Keratinocyte (primary cell): ENCODE measurements around the gene DNAH3. TPM values are rescaled to one million over a fixed set of nuclear protein-coding genes. Genes with fewer than 3 reads are reported as not detected.

ENCODE experiments used
- DNase-seq: peaks from one replicate; pipeline ENCODE4 v3.0.0-alpha.2; 2011; ENCODE audit warnings: low read depth, missing footprints, low spot score
- FAIRE-seq: peaks from 2 replicates; lab custom pipeline; 2011; peaks lifted over from hg19 to GRCh38; lab: Jason Lieb, UNC
- H2AFZ ChIP-seq: 2 replicates; pipeline ENCODE4 v1.6.0; 2012; ENCODE audit warnings: low read length, control low read depth, inconsistent platforms; ENCODE audit not compliant: control insufficient read depth
- H3K27ac ChIP-seq: 2 replicates; pipeline ENCODE4 v1.5.1; 2011; ENCODE audit warnings: low read length; ENCODE audit not compliant: control insufficient read depth, insufficient read depth
- H3K27me3 ChIP-seq: 3 replicates; pipeline ENCODE4 v1.6.0; 2011; ENCODE audit warnings: low read length; ENCODE audit not compliant: control insufficient read depth, insufficient read depth; ENCODE audit errors: extremely low read depth
- H3K36me3 ChIP-seq, 2 experiments: 2 replicates in 1 of 2; 3 replicates in 1 of 2; pipeline ENCODE4 v1.5.1; 2011; ENCODE audit warnings: low read length in 2 of 2, mild to moderate bottlenecking in 1 of 2; ENCODE audit not compliant: control insufficient read depth in 2 of 2, insufficient read depth in 2 of 2; ENCODE audit errors: extremely low read depth in 1 of 2
- H3K4me1 ChIP-seq: 3 replicates; pipeline ENCODE4 v1.5.1; 2011; ENCODE audit warnings: low read length; ENCODE audit not compliant: control insufficient read depth, insufficient read depth; ENCODE audit errors: extremely low read depth
- H3K4me2 ChIP-seq: 3 replicates; pipeline ENCODE4 v1.6.0; 2011; ENCODE audit warnings: low read depth, low read length; ENCODE audit not compliant: control insufficient read depth, insufficient read depth; ENCODE audit errors: extremely low read depth
- H3K4me3 ChIP-seq, 3 experiments: fragments of 200-600 bp in 1 of 3; sonication (generic) in 1 of 3; 2 replicates in 2 of 3; 3 replicates in 1 of 3; pipeline ENCODE4 v1.5.1; 2011 to 2016; ENCODE audit warnings: low read length in 3 of 3, mild to moderate bottlenecking in 3 of 3, control low read depth in 2 of 3, inconsistent platforms in 1 of 3, low read depth in 1 of 3, mixed read lengths in 1 of 3, mixed run types in 1 of 3, moderate library complexity in 1 of 3; ENCODE audit not compliant: control insufficient read depth in 2 of 3, insufficient read depth in 2 of 3; ENCODE audit errors: extremely low read depth in 1 of 3
- H3K79me2 ChIP-seq: 2 replicates; pipeline ENCODE4 v1.6.0; 2012; ENCODE audit warnings: low read length; ENCODE audit not compliant: control insufficient read depth, insufficient read depth
- H3K9ac ChIP-seq: 3 replicates; pipeline ENCODE4 v1.6.0; 2011; ENCODE audit warnings: low read length; ENCODE audit not compliant: control insufficient read depth, insufficient read depth; ENCODE audit errors: extremely low read depth
- H3K9me1 ChIP-seq: 3 replicates; pipeline ENCODE4 v1.6.0; 2011; ENCODE audit warnings: low read length; ENCODE audit not compliant: control insufficient read depth, insufficient read depth; ENCODE audit errors: extremely low read depth
- H3K9me3 ChIP-seq: 2 replicates; pipeline ENCODE4 v1.5.1; 2012; ENCODE audit warnings: low read depth, low read length; ENCODE audit not compliant: control insufficient read depth
- H4K20me1 ChIP-seq: 3 replicates; pipeline ENCODE4 v1.6.0; 2011; ENCODE audit warnings: low read length; ENCODE audit not compliant: control insufficient read depth, insufficient read depth; ENCODE audit errors: extremely low read depth
- EZH2 ChIP-seq: IDR thresholded peaks from one replicate; pipeline ENCODE4 v1.6.1; 2012; ENCODE audit warnings: inconsistent platforms, mild to moderate bottlenecking, low read length, moderate library complexity
- dilution Hi-C: fragments of 300-500 bp; cut with MboI; formaldehyde crosslinking; loops from one replicate; pipeline ENCODE4 v1.7.0; 2020; ENCODE audit warnings: low sequenced_read_pairs; ENCODE audit not compliant: extremely low pct_ligation_motif_present
- polyA plus RNA-seq, 5 experiments: library from polyadenylated mRNA; depleted of rRNA in 3 of 5; stranded (reverse) in 3 of 5; stranded (forward) in 1 of 5; unstranded in 1 of 5; fragments of >200 nt; gene quantifications; 1 replicate in 1 of 5; 2 replicates in 3 of 5; 3 replicates in 1 of 5; pipeline versions ENCODE4 v1.2.1 to v1.2.3, GENCODE V29; 2011 to 2012; ENCODE audit warnings: missing spikeins in 2 of 5, low read depth in 1 of 5, low replicate concordance in 1 of 5
- TF ChIP-seq, protein P1 (sequence below), 3 experiments: IDR thresholded peaks in 1 of 3; conservative IDR thresholded peaks in 1 of 3; optimal IDR thresholded peaks in 1 of 3; 2 replicates in 2 of 3; 3 replicates in 1 of 3; pipeline versions ENCODE3 to v1.5.1; 2011; ENCODE audit warnings: low read length in 3 of 3, mild to moderate bottlenecking in 3 of 3, moderate library complexity in 2 of 3, control low read depth in 1 of 3, inconsistent platforms in 1 of 3; ENCODE audit not compliant: insufficient read depth in 2 of 3; ENCODE audit errors: extremely low read depth in 1 of 3

The DNAH3 gene
- polyA plus RNA-seq, 1 donor (not counting 4 experiments of a cell fraction or from before 2014, with no cell fraction given), result 1.2 TPM

DNA sequence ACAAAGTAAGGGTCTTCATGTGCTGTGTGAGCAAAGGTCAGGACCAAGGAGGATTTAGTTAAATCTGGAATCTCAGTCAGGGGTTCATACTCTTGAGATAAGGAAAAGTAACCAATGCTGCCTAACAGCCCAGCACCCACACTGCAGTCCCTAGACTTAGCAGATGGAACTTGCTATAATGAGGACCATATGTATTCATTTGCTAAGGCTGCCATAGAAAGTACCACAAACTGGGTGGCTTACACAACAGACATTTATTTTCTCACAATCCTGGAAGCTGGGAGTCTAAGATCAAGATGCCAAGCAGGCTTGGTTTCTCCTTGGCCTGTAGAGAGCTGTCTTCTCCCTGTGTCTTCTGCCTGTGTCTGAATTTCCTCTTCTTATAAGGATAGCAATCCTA lies 40.0 kb upstream of the DNAH3 start:
- no peak overlapping the region for H3K9ac ChIP-seq
- H3K36me3 ChIP-seq, result no peaks in the 10 kb centered on the region
- no peak overlapping the region for H3K27ac ChIP-seq
- TF ChIP-seq EZH2, result no peak
- TF ChIP-seq, protein P1, sequence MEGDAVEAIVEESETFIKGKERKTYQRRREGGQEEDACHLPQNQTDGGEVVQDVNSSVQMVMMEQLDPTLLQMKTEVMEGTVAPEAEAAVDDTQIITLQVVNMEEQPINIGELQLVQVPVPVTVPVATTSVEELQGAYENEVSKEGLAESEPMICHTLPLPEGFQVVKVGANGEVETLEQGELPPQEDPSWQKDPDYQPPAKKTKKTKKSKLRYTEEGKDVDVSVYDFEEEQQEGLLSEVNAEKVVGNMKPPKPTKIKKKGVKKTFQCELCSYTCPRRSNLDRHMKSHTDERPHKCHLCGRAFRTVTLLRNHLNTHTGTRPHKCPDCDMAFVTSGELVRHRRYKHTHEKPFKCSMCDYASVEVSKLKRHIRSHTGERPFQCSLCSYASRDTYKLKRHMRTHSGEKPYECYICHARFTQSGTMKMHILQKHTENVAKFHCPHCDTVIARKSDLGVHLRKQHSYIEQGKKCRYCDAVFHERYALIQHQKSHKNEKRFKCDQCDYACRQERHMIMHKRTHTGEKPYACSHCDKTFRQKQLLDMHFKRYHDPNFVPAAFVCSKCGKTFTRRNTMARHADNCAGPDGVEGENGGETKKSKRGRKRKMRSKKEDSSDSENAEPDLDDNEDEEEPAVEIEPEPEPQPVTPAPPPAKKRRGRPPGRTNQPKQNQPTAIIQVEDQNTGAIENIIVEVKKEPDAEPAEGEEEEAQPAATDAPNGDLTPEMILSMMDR (optimal IDR thresholded peaks at IDR 0.05 in 1 of 3, IDR thresholded peaks at IDR 0.05 in 1 of 3, conservative IDR thresholded peaks at IDR 0.05 in 1 of 3; ENCODE audit: extremely low read depth in 1 of 3, insufficient read depth in 2 of 3, low read length in 3 of 3), result no peak
- no peaks in the 10 kb centered on the region for H4K20me1 ChIP-seq
- H3K4me1 ChIP-seq, result peaks cover 10% of the 10 kb centered on the region
- FAIRE-seq, result no peak
- dilution Hi-C loops, result no loop called here
- H3K79me2 ChIP-seq, result no peaks in the 10 kb centered on the region
- DNase-seq, result no peak
- H3K4me2 ChIP-seq, result no peak overlapping the region
- no peaks in the 10 kb centered on the region for H3K9me1 ChIP-seq
- no peaks in the 10 kb centered on the region for H3K27me3 ChIP-seq
- no peaks in the 10 kb centered on the region for H3K9me3 ChIP-seq
- H3K4me3 ChIP-seq, result no peak overlapping the region
- H2AFZ ChIP-seq, result no peak overlapping the region

DNA sequence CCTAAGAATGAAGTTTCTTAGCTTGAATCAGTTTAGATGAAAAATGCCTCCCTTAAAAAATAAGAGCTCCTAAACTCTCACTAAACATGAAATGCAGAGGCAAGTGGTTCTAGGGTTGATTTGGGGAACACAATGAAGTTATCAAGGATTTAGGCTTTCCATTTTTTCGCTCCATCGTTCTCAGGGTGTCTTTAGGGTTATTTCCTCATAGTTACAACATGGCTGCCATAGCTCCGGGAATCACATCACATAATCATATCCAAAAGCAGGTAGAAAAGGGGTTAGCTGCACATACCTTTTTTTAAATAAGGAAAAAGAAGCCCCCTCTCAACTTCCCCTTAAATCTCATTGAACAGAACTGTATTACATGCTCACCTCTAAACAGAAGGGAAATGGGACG lies 39.4 kb upstream of the DNAH3 start:
- Histone ChIP-seq H3K79me2 (no peaks in the 10 kb centered on the region), H2AFZ (no peak overlapping the region), H3K9me1 (no peaks in the 10 kb centered on the region), H3K4me1 (peaks cover 10% of the 10 kb centered on the region), H3K36me3 (no peaks in the 10 kb centered on the region), H3K27ac (no peak overlapping the region), H3K9ac (no peak overlapping the region), H3K4me3 (no peak overlapping the region), H3K9me3 (no peaks in the 10 kb centered on the region), H3K4me2 (no peak overlapping the region), H4K20me1 (no peaks in the 10 kb centered on the region), H3K27me3 (no peaks in the 10 kb centered on the region)
- dilution Hi-C loops, result no loop called here
- DNase-seq (no peak), FAIRE-seq (no peak)
- TF ChIP-seq, protein P1 (optimal IDR thresholded peaks at IDR 0.05 in 1 of 3, IDR thresholded peaks at IDR 0.05 in 1 of 3, conservative IDR thresholded peaks at IDR 0.05 in 1 of 3; ENCODE audit: extremely low read depth in 1 of 3, insufficient read depth in 2 of 3, low read length in 3 of 3), result no peak
- TF ChIP-seq EZH2, result no peak
